ENCODE measurements around the gene TBC1D7. TPM values are rescaled to one million over a fixed set of nuclear protein-coding genes. Genes with fewer than 3 reads are reported as not detected.

Gene TBC1D7
- total RNA-seq, 1 donor from 2014 or later: 16.6 TPM

- no peak for ATAC-seq
Observed at GRCh38 chr6:13290335-13290734, 38.0 kb downstream of the TBC1D7 start.

- ATAC-seq: no peak
Observed at GRCh38 chr6:13289789-13290318, 38.5 kb downstream of the TBC1D7 start.

GRCh38 chr6:13288969-13289391 lies 39.4 kb downstream of the TBC1D7 start:
- ATAC-seq: no peak

GRCh38 chr6:13288481-13288880 lies 39.9 kb downstream of the TBC1D7 start:
- ATAC-seq: no peak

GRCh38 chr6:13287104-13287503 lies 41.2 kb downstream of the TBC1D7 start:
- ATAC-seq: no peak

- ATAC-seq: no peak
Observed at GRCh38 chr6:13286181-13286580, 42.2 kb downstream of the TBC1D7 start.

GRCh38 chr6:13285705-13286104 lies 42.6 kb downstream of the TBC1D7 start:
- ATAC-seq: no peak

GRCh38 chr6:13284646-13285045 lies 43.7 kb downstream of the TBC1D7 start:
- ATAC-seq: no peak

- no peak for ATAC-seq
Observed at GRCh38 chr6:13283331-13283730, 45.0 kb downstream of the TBC1D7 start.

GRCh38 chr6:13282393-13283069 lies 45.8 kb downstream of the TBC1D7 start:
- ATAC-seq: no peak

- ATAC-seq: no peak
Observed at GRCh38 chr6:13281686-13282085, 46.7 kb downstream of the TBC1D7 start.

GRCh38 chr6:13280254-13280653 lies 48.1 kb downstream of the TBC1D7 start:
- ATAC-seq: no peak

GRCh38 chr6:13278991-13279390 lies 49.3 kb downstream of the TBC1D7 start:
- no peak for ATAC-seq

GRCh38 chr6:13278164-13278563 lies 50.2 kb downstream of the TBC1D7 start:
- peak; percentile 31 for ATAC-seq

GRCh38 chr6:13277231-13277630 lies 51.1 kb downstream of the TBC1D7 start:
- peak; percentile 56 for ATAC-seq

- no peak for ATAC-seq
Observed at GRCh38 chr6:13275435-13275989, 52.8 kb downstream of the TBC1D7 start.

- ATAC-seq: no peak
Observed at GRCh38 chr6:13274707-13275434, 53.5 kb downstream of the TBC1D7 start.

- no peak for ATAC-seq
Observed at GRCh38 chr6:13273931-13274706, 54.2 kb downstream of the TBC1D7 start.

- ATAC-seq: no peak
Observed at GRCh38 chr6:13273202-13273930, 55.0 kb downstream of the TBC1D7 start.

GRCh38 chr6:13272131-13273046 lies 55.9 kb downstream of the TBC1D7 start:
- no peak for ATAC-seq
